K562 (cell line): ENCODE results near the gene ABRAXAS1. TPM values are rescaled to one million over a fixed set of nuclear protein-coding genes. Genes with fewer than 3 reads are reported as not detected.

Experiments used
- E2F8 ChIP-seq: fragments of 450-650 bp; IDR thresholded peaks from 2 replicates; pipeline ENCODE4 v1.7.1; 2018; ENCODE audit warnings: mild to moderate bottlenecking, low read depth; ENCODE audit not compliant: partially characterized antibody
- FOXM1 ChIP-seq, 2 experiments: fragments of 450-650 bp in 1 of 2; sonication (generic) in 1 of 2; formaldehyde crosslinking in 1 of 2; IDR thresholded peaks; 2 replicates each; pipeline versions ENCODE4 v1.6.1 to v1.9.0; 2017 to 2022; ENCODE audit warnings: low read depth in 2 of 2, mild to moderate bottlenecking in 2 of 2, missing genetic modification reagents in 1 of 2, moderate library complexity in 1 of 2
- HDGF ChIP-seq: fragments of 450-650 bp; IDR thresholded peaks from 2 replicates; pipeline ENCODE4 v1.6.1; 2016
- MEIS2 ChIP-seq: fragments of 450-650 bp; IDR thresholded peaks from 2 replicates; pipeline ENCODE4 v1.6.1; 2014; ENCODE audit warnings: mild to moderate bottlenecking; ENCODE audit not compliant: partially characterized antibody
- MYC ChIP-seq, 2 experiments: fragments of 250-450 bp in 1 of 2; sonication (Bioruptor Pico) in 1 of 2; IDR thresholded peaks; 2 replicates each; pipeline versions ENCODE4 v1.5.1 to v1.6.1; 2012 to 2021; ENCODE audit warnings: low read depth in 2 of 2, borderline replicate concordance in 1 of 2, improper control_type of control experiment in 1 of 2, low read length in 1 of 2, mild to moderate bottlenecking in 1 of 2, moderate library complexity in 1 of 2
- NFIC ChIP-seq: fragments of 450-650 bp; IDR thresholded peaks from 2 replicates; pipeline ENCODE4 v1.6.1; 2017; ENCODE audit warnings: mild to moderate bottlenecking, inconsistent platforms
- RBBP5 ChIP-seq: fragments of 200-600 bp; sonication (generic); IDR thresholded peaks from 2 replicates; pipeline ENCODE4 v1.6.1; 2012; ENCODE audit warnings: borderline replicate concordance, mild to moderate bottlenecking, low read length, control low read depth, inconsistent platforms; ENCODE audit not compliant: insufficient read depth, poor library complexity, severe bottlenecking
- STAT5B ChIP-seq: fragments of 250-450 bp; sonication (Bioruptor Pico); IDR thresholded peaks from 2 replicates; pipeline ENCODE4 v1.8.0; 2021; ENCODE audit warnings: mild to moderate bottlenecking, inconsistent platforms
- SUPT5H ChIP-seq: fragments of 450-650 bp; IDR thresholded peaks from 2 replicates; pipeline ENCODE4 v1.6.1; 2016
- TCF3 ChIP-seq: sonication (generic); formaldehyde crosslinking; IDR thresholded peaks from 2 replicates; pipeline ENCODE4 v1.4.0; 2020; ENCODE audit warnings: mild to moderate bottlenecking, missing genetic modification reagents
- TCF7L2 ChIP-seq: fragments of 150-350 bp; IDR thresholded peaks from 2 replicates; pipeline ENCODE4 v1.6.1; 2016; ENCODE audit warnings: low read depth, mild to moderate bottlenecking, low read length, moderate library complexity
- TRIM24 ChIP-seq, 2 experiments: fragments of 450-650 bp; IDR thresholded peaks; 2 replicates each; pipeline ENCODE4 v1.6.1; 2016
- ZNF395 ChIP-seq: fragments of 200-800 bp; sonication (Bioruptor generic); IDR thresholded peaks from 2 replicates; pipeline ENCODE4 v1.6.1; 2017; ENCODE audit warnings: missing genetic modification characterization, missing compliant biosample characterization
- ZSCAN29 ChIP-seq: fragments of 450-650 bp; IDR thresholded peaks from 2 replicates; pipeline ENCODE4 v1.6.1; 2017
- polyA plus RNA-seq, 8 experiments: library from polyadenylated mRNA; depleted of rRNA in 4 of 8; stranded (reverse) in 5 of 8; unstranded in 3 of 8; fragments of >200 nt; fragmentation: Nextera tagmentation in 2 of 8; fragmentation: Illumina TruSeq in 1 of 8; extraction: Ambion mirVana in 2 of 8; extraction: Trizol in 1 of 8; gene quantifications; 2 replicates each; pipeline versions ENCODE4 v1.2.1 to v1.2.3, GENCODE V29; 2011 to 2014; ENCODE audit warnings: inconsistent platforms in 1 of 8, missing spikeins in 1 of 8
- total RNA-seq, 7 experiments: library from RNA; depleted of rRNA in 6 of 7; stranded (reverse); fragments of >200 nt in 6 of 7; fragmentation: Illumina TruSeq in 2 of 7; extraction: Trizol in 2 of 7; gene quantifications; 2 replicates each; pipeline versions ENCODE4 v1.2.1 to v1.2.3, GENCODE V29; 2011 to 2021; ENCODE audit warnings: low replicate concordance in 1 of 7
- TF ChIP-seq, protein P1 (sequence below): fragments of 150-350 bp; IDR thresholded peaks from 2 replicates; pipeline ENCODE4 v1.6.1; 2014; ENCODE audit warnings: low read depth, mild to moderate bottlenecking, low read length, borderline replicate concordance
- TF ChIP-seq, protein P2 (sequence below), 2 experiments: fragments of 150-350 bp in 1 of 2; IDR thresholded peaks; 2 replicates each; pipeline ENCODE4 v1.6.1; 2012 to 2016; ENCODE audit warnings: low read depth in 2 of 2, low read length in 2 of 2, mild to moderate bottlenecking in 1 of 2, moderate library complexity in 1 of 2

The ABRAXAS1 gene
- total and polyA plus RNA-seq, 9 of the 15 experiments (the other 6 are each of a cell fraction or from before 2014, with no cell fraction given): 10.8 to 48.3 (median 22.1) TPM

DNA sequence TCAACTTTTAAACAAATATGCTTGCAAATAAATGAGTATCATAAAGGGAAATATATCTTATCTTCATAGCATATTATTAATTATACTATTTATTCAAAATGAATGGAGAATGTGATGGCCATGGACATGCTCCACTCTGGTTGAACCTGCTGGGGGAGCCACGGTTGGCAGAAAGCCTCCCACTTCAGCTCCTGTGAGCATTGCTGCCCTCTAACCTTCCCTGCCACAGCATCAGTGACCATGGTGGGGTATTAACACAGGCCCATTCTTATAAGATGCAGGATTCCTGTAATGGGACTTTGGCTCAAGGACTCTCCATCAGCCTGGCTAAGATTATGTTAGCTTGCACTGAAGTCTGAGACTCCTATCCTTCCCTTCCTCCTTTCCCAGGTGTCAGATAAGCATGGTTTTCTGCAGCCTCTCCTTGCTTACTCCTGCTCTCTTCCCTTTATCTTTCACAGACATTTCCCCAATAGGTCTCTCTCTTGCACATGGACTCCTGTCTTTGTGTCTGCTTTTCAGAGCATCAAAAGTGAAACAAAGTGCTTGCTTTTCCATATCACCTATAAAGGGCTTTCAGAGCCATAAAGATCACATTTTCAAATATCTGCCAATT is 4.9 kb upstream of the ABRAXAS1 start (continued):
- peak; percentile 44 for TF ChIP-seq E2F8
- TF ChIP-seq, protein P1, sequence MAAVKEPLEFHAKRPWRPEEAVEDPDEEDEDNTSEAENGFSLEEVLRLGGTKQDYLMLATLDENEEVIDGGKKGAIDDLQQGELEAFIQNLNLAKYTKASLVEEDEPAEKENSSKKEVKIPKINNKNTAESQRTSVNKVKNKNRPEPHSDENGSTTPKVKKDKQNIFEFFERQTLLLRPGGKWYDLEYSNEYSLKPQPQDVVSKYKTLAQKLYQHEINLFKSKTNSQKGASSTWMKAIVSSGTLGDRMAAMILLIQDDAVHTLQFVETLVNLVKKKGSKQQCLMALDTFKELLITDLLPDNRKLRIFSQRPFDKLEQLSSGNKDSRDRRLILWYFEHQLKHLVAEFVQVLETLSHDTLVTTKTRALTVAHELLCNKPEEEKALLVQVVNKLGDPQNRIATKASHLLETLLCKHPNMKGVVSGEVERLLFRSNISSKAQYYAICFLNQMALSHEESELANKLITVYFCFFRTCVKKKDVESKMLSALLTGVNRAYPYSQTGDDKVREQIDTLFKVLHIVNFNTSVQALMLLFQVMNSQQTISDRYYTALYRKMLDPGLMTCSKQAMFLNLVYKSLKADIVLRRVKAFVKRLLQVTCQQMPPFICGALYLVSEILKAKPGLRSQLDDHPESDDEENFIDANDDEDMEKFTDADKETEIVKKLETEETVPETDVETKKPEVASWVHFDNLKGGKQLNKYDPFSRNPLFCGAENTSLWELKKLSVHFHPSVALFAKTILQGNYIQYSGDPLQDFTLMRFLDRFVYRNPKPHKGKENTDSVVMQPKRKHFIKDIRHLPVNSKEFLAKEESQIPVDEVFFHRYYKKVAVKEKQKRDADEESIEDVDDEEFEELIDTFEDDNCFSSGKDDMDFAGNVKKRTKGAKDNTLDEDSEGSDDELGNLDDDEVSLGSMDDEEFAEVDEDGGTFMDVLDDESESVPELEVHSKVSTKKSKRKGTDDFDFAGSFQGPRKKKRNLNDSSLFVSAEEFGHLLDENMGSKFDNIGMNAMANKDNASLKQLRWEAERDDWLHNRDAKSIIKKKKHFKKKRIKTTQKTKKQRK: no peak
- TF ChIP-seq MEIS2: no peak
- TF ChIP-seq, protein P2, sequence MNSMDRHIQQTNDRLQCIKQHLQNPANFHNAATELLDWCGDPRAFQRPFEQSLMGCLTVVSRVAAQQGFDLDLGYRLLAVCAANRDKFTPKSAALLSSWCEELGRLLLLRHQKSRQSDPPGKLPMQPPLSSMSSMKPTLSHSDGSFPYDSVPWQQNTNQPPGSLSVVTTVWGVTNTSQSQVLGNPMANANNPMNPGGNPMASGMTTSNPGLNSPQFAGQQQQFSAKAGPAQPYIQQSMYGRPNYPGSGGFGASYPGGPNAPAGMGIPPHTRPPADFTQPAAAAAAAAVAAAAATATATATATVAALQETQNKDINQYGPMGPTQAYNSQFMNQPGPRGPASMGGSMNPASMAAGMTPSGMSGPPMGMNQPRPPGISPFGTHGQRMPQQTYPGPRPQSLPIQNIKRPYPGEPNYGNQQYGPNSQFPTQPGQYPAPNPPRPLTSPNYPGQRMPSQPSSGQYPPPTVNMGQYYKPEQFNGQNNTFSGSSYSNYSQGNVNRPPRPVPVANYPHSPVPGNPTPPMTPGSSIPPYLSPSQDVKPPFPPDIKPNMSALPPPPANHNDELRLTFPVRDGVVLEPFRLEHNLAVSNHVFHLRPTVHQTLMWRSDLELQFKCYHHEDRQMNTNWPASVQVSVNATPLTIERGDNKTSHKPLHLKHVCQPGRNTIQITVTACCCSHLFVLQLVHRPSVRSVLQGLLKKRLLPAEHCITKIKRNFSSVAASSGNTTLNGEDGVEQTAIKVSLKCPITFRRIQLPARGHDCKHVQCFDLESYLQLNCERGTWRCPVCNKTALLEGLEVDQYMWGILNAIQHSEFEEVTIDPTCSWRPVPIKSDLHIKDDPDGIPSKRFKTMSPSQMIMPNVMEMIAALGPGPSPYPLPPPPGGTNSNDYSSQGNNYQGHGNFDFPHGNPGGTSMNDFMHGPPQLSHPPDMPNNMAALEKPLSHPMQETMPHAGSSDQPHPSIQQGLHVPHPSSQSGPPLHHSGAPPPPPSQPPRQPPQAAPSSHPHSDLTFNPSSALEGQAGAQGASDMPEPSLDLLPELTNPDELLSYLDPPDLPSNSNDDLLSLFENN (IDR thresholded peaks at IDR 0.05; ENCODE audit: low read depth in 2 of 2, low read length in 2 of 2): no peak
- no peak for TF ChIP-seq ZNF395 (CRISPR knock-in tag)
- TF ChIP-seq FOXM1 (IDR thresholded peaks at IDR 0.05; ENCODE audit: low read depth): peak; percentile 62
- no peak for TF ChIP-seq FOXM1 (CRISPR knock-in tag; IDR thresholded peaks at IDR 0.05; ENCODE audit: low read depth)
- peak; percentile 89 for TF ChIP-seq TCF3 (CRISPR knock-in tag)
- no peak for TF ChIP-seq HDGF
- TF ChIP-seq MYC (IDR thresholded peaks at IDR 0.05; ENCODE audit: low read depth, low read length): peak; percentile 34; the same call in 1 of the 2 replicates
- no peak for TF ChIP-seq MYC (CRISPR knock-in tag; IDR thresholded peaks at IDR 0.05; ENCODE audit: borderline replicate concordance, low read depth)
- TF ChIP-seq RBBP5: no peak
- no peak for TF ChIP-seq SUPT5H
- no peak for TF ChIP-seq STAT5B (CRISPR knock-in tag)
- no peak for TF ChIP-seq ZSCAN29
- peak; percentile 77 for TF ChIP-seq NFIC
- TF ChIP-seq TRIM24 (IDR thresholded peaks at IDR 0.05): peak; percentile 83 to 89
- TF ChIP-seq TCF7L2: no peak
